Measurements from ENCODE around the gene ACAA1.

Gene ACAA1

GRCh38 chr3:38121832-38122461 lies 15.0 kb downstream of the ACAA1 start:
- Histone ChIP-seq H3K4me1 (peaks cover 0 to 6% (median 0%) of the 10 kb centered on the region in 4 donors), H3K4me3 (no peak overlapping the region), H3K27ac (no peak overlapping the region), H3K36me3 (peaks cover 29 to 84% (median 66%) of the 10 kb centered on the region in 3 donors), H3K27me3 (no peaks in the 10 kb centered on the region), H3K9me3 (no peaks in the 10 kb centered on the region)
- TF ChIP-seq CTCF (IDR thresholded peaks at IDR 0.05), result no peak
- DNase-seq, result peak; percentile 13 to 48
- intact Hi-C loops (cut with DNase I; ENCODE audit: low total_unique reads), result loop anchor here (10.0 kb wide), 2 partner anchors 133 to 223 kb away; partner anchors contain the start of gene XYLB

- TF ChIP-seq CTCF (IDR thresholded peaks at IDR 0.05), result no peak
- H3K4me1 ChIP-seq, result peaks cover 0 to 6% (median 0%) of the 10 kb centered on the region in 4 donors
- no peak overlapping the region for H3K4me3 ChIP-seq
- H3K27ac ChIP-seq, result no peak overlapping the region
- intact Hi-C loops (cut with DNase I; ENCODE audit: low total_unique reads), result loop anchor here (10.0 kb wide), 2 partner anchors 133 to 223 kb away; partner anchors contain the start of gene XYLB
- H3K9me3 ChIP-seq, result no peaks in the 10 kb centered on the region
- H3K27me3 ChIP-seq, result no peaks in the 10 kb centered on the region
- peaks cover 24 to 79% (median 61%) of the 10 kb centered on the region in 3 donors for H3K36me3 ChIP-seq
- peak; percentile 17 to 63 for DNase-seq
Observed at GRCh38 chr3:38121451-38121831, 15.5 kb downstream of the ACAA1 start.

- Histone ChIP-seq H3K4me1 (peaks cover 0 to 6% (median 0%) of the 10 kb centered on the region in 4 donors), H3K27me3 (no peaks in the 10 kb centered on the region), H3K4me3 (no peak overlapping the region), H3K36me3 (peaks cover 18 to 74% (median 56%) of the 10 kb centered on the region in 3 donors), H3K27ac (no peak overlapping the region), H3K9me3 (no peaks in the 10 kb centered on the region)
- DNase-seq, result peak; percentile 15 to 53
- TF ChIP-seq CTCF (IDR thresholded peaks at IDR 0.05), result no peak
- intact Hi-C loops (cut with DNase I; ENCODE audit: low total_unique reads), result loop anchor here (10.0 kb wide), 2 partner anchors 134 to 224 kb away; partner anchors contain the start of gene XYLB
Observed at GRCh38 chr3:38120693-38121450, 16.1 kb downstream of the ACAA1 start.

GRCh38 chr3:38119821-38120692 lies 16.9 kb downstream of the ACAA1 start:
- H3K36me3 ChIP-seq, result peaks cover 12 to 66% (median 47%) of the 10 kb centered on the region in 3 donors
- DNase-seq, result peak; percentile 14 to 54
- intact Hi-C loops (cut with DNase I; ENCODE audit: low total_unique reads), result loop anchor here (5.0 to 10.0 kb wide), 3 partner anchors 135 to 357 kb away; partner anchors contain the start of gene XYLB

More at GRCh38 chr3:38119821-38120692, 16.9 kb downstream of the ACAA1 start:
- Histone ChIP-seq H3K27ac (no peak overlapping the region), H3K27me3 (no peaks in the 10 kb centered on the region), H3K4me1 (peaks cover 0 to 6% (median 0%) of the 10 kb centered on the region in 4 donors), H3K9me3 (no peaks in the 10 kb centered on the region), H3K4me3 (no peak overlapping the region)
- TF ChIP-seq CTCF (IDR thresholded peaks at IDR 0.05), result no peak

All from tibial artery (tissue), 4 donors.